Activated T-helper 2 cell treated with anti-CD3 and anti-CD28 coated beads, Interferon-gamma antibody, Interleukin-2, Interleukin-4, amounts not matched to agents 10 μg/mL and 5 μg/mL and 100 μg/mL, durations not matched to agents 14 hours and 24 hours and 36 hours (primary cell): ENCODE results near the gene SAMD3. TPM values are rescaled to one million over a fixed set of nuclear protein-coding genes. Genes with fewer than 3 reads are reported as not detected.
"Not testable (repeated sequence)": the region's sequence is repeated elsewhere in the genome, so short reads cannot be mapped to it uniquely, and the experiment has no call there.

Source experiments
- DNase-seq: peaks from one replicate; pipeline ENCODE4 v3.0.0; 2021; ENCODE audit warnings: low spot score
- H3K27ac Mint-ChIP-seq: one replicate; pipeline ENCODE4 v1.8.0; 2021; ENCODE audit warnings: mixed read lengths
- H3K27me3 Mint-ChIP-seq: one replicate; pipeline ENCODE4 v1.8.0; 2021; ENCODE audit warnings: low read depth, mixed read lengths
- H3K36me3 Mint-ChIP-seq: one replicate; pipeline ENCODE4 v1.8.0; 2021; ENCODE audit warnings: low read depth, mixed read lengths
- H3K4me1 Mint-ChIP-seq: one replicate; pipeline ENCODE4 v1.8.0; 2021; ENCODE audit warnings: low read depth, mixed read lengths
- H3K4me3 Mint-ChIP-seq: one replicate; pipeline ENCODE4 v1.8.0; 2021; ENCODE audit warnings: low read depth, mild to moderate bottlenecking, moderate library complexity, mixed read lengths
- H3K9me3 Mint-ChIP-seq: one replicate; pipeline ENCODE4 v1.8.0; 2021; ENCODE audit warnings: mixed read lengths
- intact Hi-C: fragments of 100-400 bp; cut with micrococcal nuclease; formaldehyde crosslinking; loops from one replicate; pipeline ENCODE4 v1.15.1; 2023
- total RNA-seq: library from RNA; stranded (reverse); gene quantifications from 2 replicates; pipeline ENCODE4 v1.2.3, GENCODE V29; 2022

The SAMD3 gene
- total RNA-seq, 1 donor from 2014 or later, result 3.2 TPM

DNA sequence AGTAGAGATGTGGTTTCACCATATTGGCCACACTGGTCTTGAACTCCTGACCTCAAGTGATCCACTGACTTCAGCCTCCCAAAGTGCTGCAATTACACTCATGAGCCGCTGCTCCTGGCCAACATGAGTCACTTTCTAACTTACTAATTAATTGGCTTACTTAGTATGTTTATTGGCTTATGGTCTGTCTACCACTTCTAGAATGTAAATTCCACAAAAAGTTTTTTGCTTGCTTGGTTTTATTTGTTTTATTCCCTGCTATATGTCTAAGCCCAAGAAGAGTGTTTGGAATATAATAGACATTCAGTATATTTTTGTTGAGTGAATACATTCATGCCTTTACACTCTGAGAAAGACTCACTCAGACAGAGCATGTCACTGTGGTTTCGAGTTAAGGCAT, 86.0 kb downstream of the SAMD3 start:
- H3K4me3 Mint-ChIP-seq, result no peak overlapping the region
- peaks cover 44% of the 10 kb centered on the region for H3K36me3 Mint-ChIP-seq
- no peaks in the 10 kb centered on the region for H3K27me3 Mint-ChIP-seq
- H3K27ac Mint-ChIP-seq, result no peak overlapping the region
- intact Hi-C loops, result loop anchor here (10.0 kb wide), 1 partner anchor 642 kb away; no protein-coding TSS in a partner anchor
- DNase-seq, result no peak
- no peaks in the 10 kb centered on the region for H3K9me3 Mint-ChIP-seq
- H3K4me1 Mint-ChIP-seq, result peaks cover 79% of the 10 kb centered on the region

- Mint-ChIP-seq H3K27ac (peak overlapping the region; percentile 47), H3K4me1 (peaks cover 90% of the 10 kb centered on the region), H3K36me3 (peaks cover 36% of the 10 kb centered on the region), H3K9me3 (peaks cover 9% of the 10 kb centered on the region), H3K4me3 (no peak overlapping the region), H3K27me3 (no peaks in the 10 kb centered on the region)
- intact Hi-C loops, result loop anchor here (1.0 to 10.0 kb wide), 5 partner anchors 57 to 640 kb away; no protein-coding TSS in a partner anchor
- no peak for DNase-seq
Measured at GRCh38 chr6:130134582-130134981, 88.2 kb downstream of the SAMD3 start.

DNA sequence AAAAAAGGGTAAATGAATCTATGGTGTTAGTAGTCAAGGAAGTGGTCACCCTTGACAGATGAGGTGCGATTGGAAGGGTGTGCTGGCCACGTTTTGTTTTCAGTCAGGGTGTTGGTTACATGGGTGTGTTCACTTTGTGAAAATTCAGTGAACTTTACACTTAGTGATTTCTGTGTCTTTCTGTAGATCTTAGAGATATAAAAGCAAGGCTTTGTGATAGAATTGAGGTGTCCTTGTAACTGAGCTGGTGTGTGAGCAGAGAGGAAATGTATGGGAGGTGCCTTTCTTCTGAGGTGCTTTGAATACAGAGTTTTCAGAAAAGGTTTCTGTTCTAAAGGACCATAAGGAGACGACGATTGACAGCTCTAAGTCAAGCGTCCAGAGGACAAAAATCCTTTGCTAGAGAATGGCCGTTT, 90.5 kb downstream of the SAMD3 start:
- H3K27me3 Mint-ChIP-seq, result no peaks in the 10 kb centered on the region
- H3K36me3 Mint-ChIP-seq, result peaks cover 21% of the 10 kb centered on the region
- H3K4me3 Mint-ChIP-seq, result peak overlapping the region; percentile 43
- intact Hi-C loops, result loop anchor here (1.0 to 10.0 kb wide), 10 partner anchors 51 to 637 kb away; no protein-coding TSS in a partner anchor
- peak; percentile 77 for DNase-seq
- H3K4me1 Mint-ChIP-seq, result peaks cover 85% of the 10 kb centered on the region
- H3K9me3 Mint-ChIP-seq, result peaks cover 9% of the 10 kb centered on the region
- peak overlapping the region; percentile 74 for H3K27ac Mint-ChIP-seq

- Mint-ChIP-seq H3K27ac (peak overlapping the region; percentile 65), H3K27me3 (no peaks in the 10 kb centered on the region), H3K4me1 (peaks cover 77% of the 10 kb centered on the region), H3K9me3 (peaks cover 9% of the 10 kb centered on the region), H3K4me3 (no peak overlapping the region), H3K36me3 (peaks cover 17% of the 10 kb centered on the region)
- no peak for DNase-seq
- intact Hi-C loops, result loop anchor here (2.0 to 10.0 kb wide), 5 partner anchors 53 to 635 kb away; no protein-coding TSS in a partner anchor
Measured at GRCh38 chr6:130129762-130130246, 92.9 kb downstream of the SAMD3 start.

GRCh38 chr6:130128326-130128725, 94.4 kb downstream of the SAMD3 start:
- no peak overlapping the region for H3K27ac Mint-ChIP-seq
- intact Hi-C loops, result no loop called here
- no peak for DNase-seq
- no peaks in the 10 kb centered on the region for H3K27me3 Mint-ChIP-seq
- H3K9me3 Mint-ChIP-seq, result peaks cover 9% of the 10 kb centered on the region
- H3K4me3 Mint-ChIP-seq, result no peak overlapping the region
- H3K4me1 Mint-ChIP-seq, result peaks cover 65% of the 10 kb centered on the region
- H3K36me3 Mint-ChIP-seq, result peaks cover 20% of the 10 kb centered on the region

GRCh38 chr6:130127195-130127594, 95.6 kb downstream of the SAMD3 start:
- H3K27ac Mint-ChIP-seq, result no peak overlapping the region
- H3K4me1 Mint-ChIP-seq, result peaks cover 55% of the 10 kb centered on the region
- peaks cover 20% of the 10 kb centered on the region for H3K36me3 Mint-ChIP-seq
- peaks cover 9% of the 10 kb centered on the region for H3K9me3 Mint-ChIP-seq
- no peak for DNase-seq
- no peak overlapping the region for H3K4me3 Mint-ChIP-seq
- H3K27me3 Mint-ChIP-seq, result no peaks in the 10 kb centered on the region
- intact Hi-C loops, result no loop called here

GRCh38 chr6:130122243-130122642, 100.5 kb downstream of the SAMD3 start:
- no peak for DNase-seq
- Mint-ChIP-seq H3K27me3 (no peaks in the 10 kb centered on the region), H3K36me3 (peaks cover 24% of the 10 kb centered on the region), H3K9me3 (no peaks in the 10 kb centered on the region), H3K27ac (no peak overlapping the region), H3K4me1 (peaks cover 17% of the 10 kb centered on the region), H3K4me3 (no peak overlapping the region)
- intact Hi-C loops, result no loop called here

GRCh38 chr6:130120731-130121130, 102.0 kb downstream of the SAMD3 start:
- DNase-seq, result no peak
- Mint-ChIP-seq H3K4me1 (peaks cover 6% of the 10 kb centered on the region), H3K27ac (no peak overlapping the region), H3K9me3 (peaks cover 2% of the 10 kb centered on the region), H3K36me3 (peaks cover 27% of the 10 kb centered on the region), H3K4me3 (no peak overlapping the region), H3K27me3 (no peaks in the 10 kb centered on the region)
- intact Hi-C loops, result no loop called here

GRCh38 chr6:130119211-130119610, 103.5 kb downstream of the SAMD3 start:
- Mint-ChIP-seq H3K27ac (no peak overlapping the region), H3K36me3 (peaks cover 23% of the 10 kb centered on the region), H3K27me3 (no peaks in the 10 kb centered on the region), H3K4me3 (no peak overlapping the region), H3K9me3 (peaks cover 2% of the 10 kb centered on the region), H3K4me1 (peaks cover 6% of the 10 kb centered on the region)
- intact Hi-C loops, result no loop called here
- DNase-seq, result no peak

- H3K4me1 Mint-ChIP-seq, result peaks cover 6% of the 10 kb centered on the region
- peaks cover 20% of the 10 kb centered on the region for H3K36me3 Mint-ChIP-seq
- no peak for DNase-seq
- H3K4me3 Mint-ChIP-seq, result no peak overlapping the region
- intact Hi-C loops, result no loop called here
- H3K27me3 Mint-ChIP-seq, result no peaks in the 10 kb centered on the region
- H3K9me3 Mint-ChIP-seq, result peaks cover 2% of the 10 kb centered on the region
- no peak overlapping the region for H3K27ac Mint-ChIP-seq
Measured at GRCh38 chr6:130118236-130118635, 104.5 kb downstream of the SAMD3 start.

DNA sequence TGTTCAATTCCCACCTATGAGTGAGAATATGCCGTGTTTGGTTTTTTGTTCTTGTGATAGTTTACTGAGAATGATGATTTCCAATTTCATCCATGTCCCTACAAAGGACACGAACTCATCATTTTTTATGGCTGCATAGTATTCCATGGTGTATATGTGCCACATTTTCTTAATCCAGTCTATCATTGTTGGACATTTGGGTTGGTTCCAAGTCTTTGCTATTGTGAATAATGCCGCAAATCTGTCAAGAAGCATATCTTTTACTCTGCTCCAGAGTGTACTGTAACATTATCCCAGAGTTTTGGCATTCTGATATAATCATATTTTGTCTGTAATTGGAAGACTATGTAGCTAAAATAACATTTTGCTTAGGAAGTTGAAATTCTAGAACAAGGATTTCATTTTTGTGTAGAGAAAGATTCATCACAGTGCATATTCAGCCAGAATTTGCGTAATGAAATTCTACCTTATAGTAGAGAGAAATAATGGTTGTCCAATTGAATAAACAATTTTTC, 105.5 kb downstream of the SAMD3 start:
- H3K9me3 Mint-ChIP-seq, intact Hi-C loops, DNase-seq, H3K4me1 Mint-ChIP-seq, H3K4me3 Mint-ChIP-seq, H3K27ac Mint-ChIP-seq, H3K27me3 Mint-ChIP-seq: not testable (repeated sequence)
- peaks cover 20% of the 10 kb centered on the region for H3K36me3 Mint-ChIP-seq

- H3K4me1 Mint-ChIP-seq, result peaks cover 4% of the 10 kb centered on the region
- H3K4me3 Mint-ChIP-seq, result no peak overlapping the region
- H3K9me3 Mint-ChIP-seq, result peaks cover 2% of the 10 kb centered on the region
- H3K36me3 Mint-ChIP-seq, result peaks cover 24% of the 10 kb centered on the region
- intact Hi-C loops, result no loop called here
- H3K27me3 Mint-ChIP-seq, result no peaks in the 10 kb centered on the region
- no peak overlapping the region for H3K27ac Mint-ChIP-seq
- no peak for DNase-seq
Measured at GRCh38 chr6:130116273-130116672, 106.5 kb downstream of the SAMD3 start.

GRCh38 chr6:130115036-130115435, 107.7 kb downstream of the SAMD3 start:
- DNase-seq, result no peak
- Mint-ChIP-seq H3K27me3 (no peaks in the 10 kb centered on the region), H3K4me1 (no peaks in the 10 kb centered on the region), H3K36me3 (peaks cover 30% of the 10 kb centered on the region), H3K27ac (no peak overlapping the region), H3K9me3 (peaks cover 8% of the 10 kb centered on the region), H3K4me3 (no peak overlapping the region)
- intact Hi-C loops, result no loop called here
